ENCODE results near the gene SLITRK1.

The SLITRK1 gene

GRCh38 chr13:83853771-83854170 lies 28.5 kb downstream of the SLITRK1 start:
- no peak for TF ChIP-seq FOXM1 (IDR thresholded peaks at IDR 0.05; ENCODE audit: borderline replicate concordance, low read depth)
- TF ChIP-seq REST (IDR thresholded peaks at IDR 0.05; ENCODE audit: low read depth), result no peak
- TF ChIP-seq TCF12 (IDR thresholded peaks at IDR 0.05; ENCODE audit: low read depth), result no peak
- TF ChIP-seq TAF1 (IDR thresholded peaks at IDR 0.05; ENCODE audit: low read depth), result no peak
- TF ChIP-seq ZBTB7A (IDR thresholded peaks at IDR 0.05; ENCODE audit: low read depth), result no peak
- TF ChIP-seq TEAD4 (IDR thresholded peaks at IDR 0.05), result no peak
- no peak for TF ChIP-seq EGR1 (IDR thresholded peaks at IDR 0.05)
- no peak for TF ChIP-seq MAX (IDR thresholded peaks at IDR 0.05)
- no peak for TF ChIP-seq CEBPB (IDR thresholded peaks at IDR 0.05)
- TF ChIP-seq USF1 (IDR thresholded peaks at IDR 0.05), result no peak
- no peak for TF ChIP-seq RAD21 (IDR thresholded peaks at IDR 0.05; ENCODE audit: low read depth)
- no peak for TF ChIP-seq EP300 (IDR thresholded peaks at IDR 0.05; ENCODE audit: borderline replicate concordance)
- TF ChIP-seq CREB1 (IDR thresholded peaks at IDR 0.05; ENCODE audit: low read depth), result no peak
- no peak for TF ChIP-seq NFIC (IDR thresholded peaks at IDR 0.05)
- TF ChIP-seq YY1 (IDR thresholded peaks at IDR 0.05; ENCODE audit: low read depth), result no peak

- TF ChIP-seq EP300 (IDR thresholded peaks at IDR 0.05; ENCODE audit: borderline replicate concordance), result no peak
- no peak for TF ChIP-seq ZBTB7A (IDR thresholded peaks at IDR 0.05; ENCODE audit: low read depth)
- no peak for TF ChIP-seq YY1 (IDR thresholded peaks at IDR 0.05; ENCODE audit: low read depth)
- TF ChIP-seq NFIC (IDR thresholded peaks at IDR 0.05), result no peak
- no peak for TF ChIP-seq FOXM1 (IDR thresholded peaks at IDR 0.05; ENCODE audit: borderline replicate concordance, low read depth)
- TF ChIP-seq MAX (IDR thresholded peaks at IDR 0.05), result no peak
- no peak for TF ChIP-seq REST (IDR thresholded peaks at IDR 0.05; ENCODE audit: low read depth)
- TF ChIP-seq USF1 (IDR thresholded peaks at IDR 0.05), result no peak
- TF ChIP-seq RAD21 (IDR thresholded peaks at IDR 0.05; ENCODE audit: low read depth), result no peak
- no peak for TF ChIP-seq TEAD4 (IDR thresholded peaks at IDR 0.05)
Observed at GRCh38 chr13:83845106-83845505, 37.2 kb downstream of the SLITRK1 start.

- no peak for TF ChIP-seq TCF12 (IDR thresholded peaks at IDR 0.05; ENCODE audit: low read depth)
Observed at GRCh38 chr13:83839146-83839545, 43.1 kb downstream of the SLITRK1 start.

GRCh38 chr13:83831796-83832195 lies 50.5 kb downstream of the SLITRK1 start:
- TF ChIP-seq MAX (IDR thresholded peaks at IDR 0.05), result no peak

GRCh38 chr13:83829810-83830209 lies 52.5 kb downstream of the SLITRK1 start:
- TF ChIP-seq EGR1 (IDR thresholded peaks at IDR 0.05), result no peak
- TF ChIP-seq RAD21 (IDR thresholded peaks at IDR 0.05; ENCODE audit: low read depth), result no peak
- no peak for TF ChIP-seq CREB1 (IDR thresholded peaks at IDR 0.05; ENCODE audit: low read depth)
- no peak for TF ChIP-seq ZBTB7A (IDR thresholded peaks at IDR 0.05; ENCODE audit: low read depth)
- no peak for TF ChIP-seq EP300 (IDR thresholded peaks at IDR 0.05; ENCODE audit: borderline replicate concordance)
- no peak for TF ChIP-seq TAF1 (IDR thresholded peaks at IDR 0.05; ENCODE audit: low read depth)
- no peak for TF ChIP-seq REST (IDR thresholded peaks at IDR 0.05; ENCODE audit: low read depth)
- no peak for TF ChIP-seq CEBPB (IDR thresholded peaks at IDR 0.05)
- no peak for TF ChIP-seq TCF12 (IDR thresholded peaks at IDR 0.05; ENCODE audit: low read depth)
